A673 (cell line): Measurements from ENCODE around the gene GRIK2.

Source experiments
- CTCF ChIP-seq: fragments of 300-800, 200-600 bp; sonication (generic); conservative IDR thresholded peaks from 2 replicates; pipeline ENCODE4 v1.5.1; 2017; ENCODE audit warnings: low read depth, mild to moderate bottlenecking, antibody characterized with exemption, low read length, moderate library complexity, mixed read lengths
- EZH2 ChIP-seq: fragments of 200-600 bp; sonication (generic); IDR thresholded peaks from 2 replicates; pipeline ENCODE4 v1.6.1; 2017; ENCODE audit warnings: borderline replicate concordance, low read depth, mild to moderate bottlenecking, mixed read lengths, antibody characterized with exemption, low read length; ENCODE audit not compliant: poor library complexity, severe bottlenecking

- TF ChIP-seq CTCF (no peak), EZH2 (no peak)
These were observed 532.8 kb downstream of the GRIK2 start for GRCh38 chr6:101926149-101926925.
